WTC11 (cell line): Measurements from ENCODE around the gene MAP3K2. TPM values are rescaled to one million over a fixed set of nuclear protein-coding genes. Genes with fewer than 3 reads are reported as not detected.

Experiments
- ATAC-seq: fragments of 200-7000 bp; cut with Tn5 transposase; 2 replicates; pipeline ENCODE4 v1.10.0; 2021; ENCODE audit warnings: mild to moderate bottlenecking, moderate library complexity
- CTCF ChIA-PET: fragments of 300-600 bp; sonication (Branson Sonifier 250); formaldehyde crosslinking; loops from one replicate; lab custom pipeline; 2021; ENCODE audit warnings: antibody characterized with exemption; lab: Charles Lee
- POLR2A ChIA-PET: fragments of 350-600 bp; sonication (Branson Sonifier 250); formaldehyde crosslinking; loops from one replicate; lab custom pipeline; 2021; ENCODE audit warnings: antibody characterized with exemption; lab: Charles Lee
- DNase-seq: peaks from one replicate; pipeline ENCODE4 v3.0.0; 2021; ENCODE audit warnings: low spot score
- H3K27ac Mint-ChIP-seq: 2 replicates; pipeline ENCODE4 v1.8.0; 2021; ENCODE audit warnings: mixed read lengths
- H3K27me3 Mint-ChIP-seq: 2 replicates; pipeline ENCODE4 v1.8.0; 2021; ENCODE audit warnings: low read depth, mild to moderate bottlenecking, moderate library complexity, mixed read lengths
- H3K36me3 Mint-ChIP-seq: 2 replicates; pipeline ENCODE4 v1.8.0; 2021; ENCODE audit warnings: mixed read lengths
- H3K4me1 Mint-ChIP-seq: 2 replicates; pipeline ENCODE4 v1.8.0; 2022; ENCODE audit warnings: mixed read lengths
- H3K4me3 Mint-ChIP-seq: 2 replicates; pipeline ENCODE4 v1.8.0; 2021; ENCODE audit warnings: mild to moderate bottlenecking, moderate library complexity, mixed read lengths
- H3K9me3 Mint-ChIP-seq: 2 replicates; pipeline ENCODE4 v1.8.0; 2021; ENCODE audit warnings: mixed read lengths
- CBFB ChIP-seq: sonication (generic); formaldehyde crosslinking; IDR thresholded peaks from 2 replicates; pipeline ENCODE4 v1.8.1; 2022; ENCODE audit warnings: mild to moderate bottlenecking, low read depth, missing genetic modification reagents
- CTCF ChIP-seq: fragments of 200-600 bp; IDR thresholded peaks from 2 replicates; pipeline ENCODE4 v1.8.0; 2022; ENCODE audit warnings: antibody characterized with exemption
- E2F1 ChIP-seq: sonication (generic); formaldehyde crosslinking; IDR thresholded peaks from 2 replicates; pipeline ENCODE4 v1.8.0; 2022; ENCODE audit warnings: mild to moderate bottlenecking, missing genetic modification reagents
- GTF2I ChIP-seq: fragments of 250-450 bp; sonication (Bioruptor Pico); conservative IDR thresholded peaks from 2 replicates; pipeline ENCODE4 v1.4.0; 2021; ENCODE audit warnings: mild to moderate bottlenecking
- IRF1 ChIP-seq: sonication (generic); formaldehyde crosslinking; IDR thresholded peaks from 2 replicates; pipeline ENCODE4 v1.8.0; 2023; ENCODE audit warnings: missing genetic modification reagents
- IRF2 ChIP-seq: sonication (generic); formaldehyde crosslinking; IDR thresholded peaks from 2 replicates; pipeline ENCODE4 v1.8.0; 2022; ENCODE audit warnings: low read depth, missing genetic modification reagents, borderline replicate concordance
- JAZF1 ChIP-seq: fragments of 250-450 bp; sonication (Bioruptor Pico); IDR thresholded peaks from 2 replicates; pipeline ENCODE4 v1.9.0; 2021; ENCODE audit warnings: moderate library complexity, mild to moderate bottlenecking, inconsistent platforms
- NFE2L1 ChIP-seq: sonication (generic); formaldehyde crosslinking; IDR thresholded peaks from 2 replicates; pipeline ENCODE4 v1.8.1; 2023; ENCODE audit warnings: missing genetic modification reagents
- PREB ChIP-seq: sonication (generic); formaldehyde crosslinking; IDR thresholded peaks from 2 replicates; pipeline ENCODE4 v1.8.1; 2022; ENCODE audit warnings: mild to moderate bottlenecking, missing genetic modification reagents, moderate library complexity, borderline replicate concordance
- SMAD3 ChIP-seq: sonication (generic); formaldehyde crosslinking; IDR thresholded peaks from 2 replicates; pipeline ENCODE4 v1.8.0; 2022; ENCODE audit warnings: missing genetic modification reagents, mild to moderate bottlenecking, borderline replicate concordance
- STAT6 ChIP-seq: sonication (generic); formaldehyde crosslinking; conservative IDR thresholded peaks from 2 replicates; pipeline ENCODE4 v1.8.1; 2023; ENCODE audit warnings: mild to moderate bottlenecking, low read depth, missing genetic modification reagents, moderate library complexity
- TEAD1 ChIP-seq: sonication (generic); formaldehyde crosslinking; IDR thresholded peaks from 2 replicates; pipeline ENCODE4 v1.8.0; 2022; ENCODE audit warnings: mild to moderate bottlenecking, missing genetic modification reagents
- TP53 ChIP-seq: sonication (generic); formaldehyde crosslinking; IDR thresholded peaks from 2 replicates; pipeline ENCODE4 v1.8.1; 2023; ENCODE audit warnings: mild to moderate bottlenecking, missing genetic modification reagents
- ZNF317 ChIP-seq: sonication (generic); formaldehyde crosslinking; IDR thresholded peaks from 2 replicates; pipeline ENCODE4 v1.8.1; 2023; ENCODE audit warnings: low read depth, mild to moderate bottlenecking, moderate library complexity, missing genetic modification reagents, borderline replicate concordance
- ZNF396 ChIP-seq: fragments of 250-450 bp; sonication (Bioruptor Pico); IDR thresholded peaks from 2 replicates; pipeline ENCODE4 v1.8.0; 2021; ENCODE audit warnings: mild to moderate bottlenecking, moderate library complexity, borderline replicate concordance
- ZNF671 ChIP-seq: fragments of 250-450 bp; sonication (Bioruptor Pico); IDR thresholded peaks from 2 replicates; pipeline ENCODE4 v1.8.0; 2021; ENCODE audit warnings: mild to moderate bottlenecking
- total RNA-seq: library from RNA; stranded (reverse); gene quantifications from 3 replicates; pipeline ENCODE4 v1.2.3, GENCODE V29; 2021
- TF ChIP-seq, protein P1 (sequence below): sonication (generic); formaldehyde crosslinking; IDR thresholded peaks from 2 replicates; pipeline ENCODE4 v1.8.1; 2023; ENCODE audit warnings: mild to moderate bottlenecking, missing genetic modification reagents, moderate library complexity
- TF ChIP-seq, protein P2 (sequence below): sonication (generic); formaldehyde crosslinking; IDR thresholded peaks from 2 replicates; pipeline ENCODE4 v1.8.1; 2022; ENCODE audit warnings: mild to moderate bottlenecking, moderate library complexity, missing genetic modification reagents
- TF ChIP-seq, protein P3 (sequence below): sonication (generic); formaldehyde crosslinking; IDR thresholded peaks from 2 replicates; pipeline ENCODE4 v1.8.0; 2022; ENCODE audit warnings: mild to moderate bottlenecking, missing genetic modification reagents
- TF ChIP-seq, protein P4 (sequence below): sonication (generic); formaldehyde crosslinking; IDR thresholded peaks from 2 replicates; pipeline ENCODE4 v1.8.0; 2022; ENCODE audit warnings: mild to moderate bottlenecking, missing genetic modification reagents

MAP3K2 gene
- total RNA-seq, 1 experiment from 2014 or later = 26.9 TPM

DNA sequence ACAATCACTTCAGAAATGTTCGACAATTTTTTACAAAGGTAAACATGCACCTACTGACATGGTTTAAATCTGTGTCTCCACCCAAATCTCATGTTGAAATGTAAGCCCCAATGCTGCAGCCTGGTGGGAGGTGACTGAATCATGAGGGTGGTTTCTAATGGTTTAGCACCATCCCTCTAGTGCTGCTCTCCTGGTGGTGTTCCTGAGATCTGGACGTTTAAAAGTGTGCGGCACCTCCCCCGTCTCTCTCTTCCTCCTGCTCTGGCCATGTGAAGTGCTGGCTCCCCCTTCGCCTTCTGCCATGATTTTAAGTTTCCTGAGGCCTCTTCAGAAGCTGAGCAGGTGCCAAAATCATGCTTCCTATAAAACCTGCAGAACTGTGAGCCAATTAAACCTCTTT is 28.3 kb downstream of the MAP3K2 start (continued):
- TF ChIP-seq, protein P1, sequence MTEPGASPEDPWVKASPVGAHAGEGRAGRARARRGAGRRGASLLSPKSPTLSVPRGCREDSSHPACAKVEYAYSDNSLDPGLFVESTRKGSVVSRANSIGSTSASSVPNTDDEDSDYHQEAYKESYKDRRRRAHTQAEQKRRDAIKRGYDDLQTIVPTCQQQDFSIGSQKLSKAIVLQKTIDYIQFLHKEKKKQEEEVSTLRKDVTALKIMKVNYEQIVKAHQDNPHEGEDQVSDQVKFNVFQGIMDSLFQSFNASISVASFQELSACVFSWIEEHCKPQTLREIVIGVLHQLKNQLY (CRISPR knock-in tag) = no peak
- no peak for TF ChIP-seq ZNF396 (CRISPR knock-in tag)
- TF ChIP-seq IRF2 (CRISPR knock-in tag) = no peak
- TF ChIP-seq CBFB (CRISPR knock-in tag) = no peak
- TF ChIP-seq IRF1 = no peak
- TF ChIP-seq, protein P2, sequence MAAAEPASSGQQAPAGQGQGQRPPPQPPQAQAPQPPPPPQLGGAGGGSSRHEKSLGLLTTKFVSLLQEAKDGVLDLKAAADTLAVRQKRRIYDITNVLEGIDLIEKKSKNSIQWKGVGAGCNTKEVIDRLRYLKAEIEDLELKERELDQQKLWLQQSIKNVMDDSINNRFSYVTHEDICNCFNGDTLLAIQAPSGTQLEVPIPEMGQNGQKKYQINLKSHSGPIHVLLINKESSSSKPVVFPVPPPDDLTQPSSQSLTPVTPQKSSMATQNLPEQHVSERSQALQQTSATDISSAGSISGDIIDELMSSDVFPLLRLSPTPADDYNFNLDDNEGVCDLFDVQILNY (CRISPR knock-in tag) = no peak
- TF ChIP-seq ZNF317 (CRISPR knock-in tag) = no peak
- TF ChIP-seq TP53 (CRISPR knock-in tag) = no peak
- no peak for TF ChIP-seq GTF2I

GRCh38 chr2:127358971-127359370 is 28.8 kb downstream of the MAP3K2 start:
- Mint-ChIP-seq H3K4me1 (peaks cover 31% of the 10 kb centered on the region), H3K27me3 (no peaks in the 10 kb centered on the region), H3K9me3 (peaks cover 5% of the 10 kb centered on the region), H3K27ac (no peak overlapping the region), H3K36me3 (no peaks in the 10 kb centered on the region; the same call in 1 of the 2 replicates), H3K4me3 (no peak overlapping the region; the same call in none of the 2 replicates)
- ChIA-PET POLR2A (interaction anchor here (0.6 kb wide), 1 partner anchor 159 kb away, joined by 6 read pairs; no protein-coding TSS in a partner anchor), CTCF (no interaction called here)
- TF ChIP-seq PREB (CRISPR knock-in tag) (no peak), E2F1 (CRISPR knock-in tag) (no peak), NFE2L1 (CRISPR knock-in tag) (no peak), ZNF671 (no peak), STAT6 (CRISPR knock-in tag) (no peak), TEAD1 (CRISPR knock-in tag) (no peak), SMAD3 (no peak), CTCF (no peak), JAZF1 (CRISPR knock-in tag) (no peak)
- TF ChIP-seq, protein P3, sequence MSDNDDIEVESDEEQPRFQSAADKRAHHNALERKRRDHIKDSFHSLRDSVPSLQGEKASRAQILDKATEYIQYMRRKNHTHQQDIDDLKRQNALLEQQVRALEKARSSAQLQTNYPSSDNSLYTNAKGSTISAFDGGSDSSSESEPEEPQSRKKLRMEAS (CRISPR knock-in tag) = no peak
- TF ChIP-seq, protein P4, sequence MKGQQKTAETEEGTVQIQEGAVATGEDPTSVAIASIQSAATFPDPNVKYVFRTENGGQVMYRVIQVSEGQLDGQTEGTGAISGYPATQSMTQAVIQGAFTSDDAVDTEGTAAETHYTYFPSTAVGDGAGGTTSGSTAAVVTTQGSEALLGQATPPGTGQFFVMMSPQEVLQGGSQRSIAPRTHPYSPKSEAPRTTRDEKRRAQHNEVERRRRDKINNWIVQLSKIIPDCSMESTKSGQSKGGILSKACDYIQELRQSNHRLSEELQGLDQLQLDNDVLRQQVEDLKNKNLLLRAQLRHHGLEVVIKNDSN (CRISPR knock-in tag) = no peak
- ATAC-seq (no peak), DNase-seq (no peak)
